ENCODE measurements around the gene RAD51B. TPM values are rescaled to one million over a fixed set of nuclear protein-coding genes. Genes with fewer than 3 reads are reported as not detected.

The RAD51B gene
- total RNA-seq, 2 donors from 2014 or later, result 31.1 to 67.3 TPM

DNA sequence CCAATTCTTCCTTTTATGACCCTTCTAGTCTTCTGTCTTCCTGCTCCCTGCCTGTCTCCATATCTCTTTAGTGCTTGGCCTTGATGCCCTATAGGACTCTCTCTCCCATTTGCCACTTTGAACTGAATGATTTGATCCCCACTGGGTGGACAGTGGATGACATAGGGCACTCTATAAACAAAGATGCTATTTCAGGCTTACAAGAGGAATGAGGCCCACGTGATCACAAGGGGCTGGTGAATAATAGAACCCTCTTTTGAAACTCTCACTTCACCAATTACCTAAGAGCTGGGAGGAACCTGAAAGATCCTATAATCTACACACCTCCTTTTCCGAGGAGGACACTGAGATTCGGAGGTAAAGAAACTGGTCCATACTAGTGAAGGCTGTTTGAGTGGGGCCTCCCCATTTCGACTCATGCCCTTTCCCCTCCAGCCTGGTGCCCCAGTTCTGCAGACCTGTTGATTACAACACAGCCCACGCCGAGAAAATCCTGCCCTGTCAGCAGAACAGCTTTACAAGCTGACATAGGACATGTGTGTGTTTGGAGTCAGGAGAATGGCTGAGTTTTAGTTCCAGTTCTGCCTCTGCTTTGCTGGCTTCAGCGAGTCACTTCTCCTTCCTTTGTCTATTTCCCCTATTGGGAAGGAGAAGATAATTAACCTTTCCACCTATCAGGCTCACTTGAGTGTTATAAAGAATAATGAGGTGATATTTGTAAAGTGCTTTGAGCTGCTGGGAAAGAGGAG, 573.0 kb downstream of the RAD51B start:
- no peak for ATAC-seq
- Mint-ChIP-seq H3K9me3 (no peaks in the 10 kb centered on the region), H3K4me1 (ENCODE audit: low read depth in 2 of 2) (peaks cover 5 to 7% of the 10 kb centered on the region in 2 donors), H3K4me3 (no peak overlapping the region), H3K27ac (peak overlapping the region in 1 of 2 donors; percentile 48), H3K36me3 (no peaks in the 10 kb centered on the region), H3K27me3 (no peaks in the 10 kb centered on the region)
- DNase-seq (ENCODE audit: low spot score), result no peak

DNA sequence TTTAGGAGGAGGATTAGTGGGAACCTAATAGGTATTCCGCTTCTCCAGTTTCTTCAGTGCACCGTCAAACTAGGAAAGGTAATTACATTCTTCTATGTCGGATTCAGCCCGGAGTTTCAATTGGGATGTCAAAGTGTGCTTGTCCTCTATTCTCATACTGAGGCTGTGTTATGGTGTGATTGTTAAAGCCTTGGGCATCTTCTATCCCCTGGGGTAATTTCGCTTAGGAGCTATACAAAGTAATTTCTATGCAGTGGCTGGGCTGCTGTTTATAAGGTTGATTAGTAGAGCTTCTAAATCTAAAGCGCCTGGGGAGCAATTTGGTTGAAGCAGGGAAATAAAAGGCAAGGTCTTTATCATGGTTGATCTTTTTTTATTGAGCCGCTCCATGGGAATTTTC, 573.7 kb downstream of the RAD51B start:
- peak overlapping the region in 1 of 2 donors; percentile 48 for H3K27ac Mint-ChIP-seq

DNA sequence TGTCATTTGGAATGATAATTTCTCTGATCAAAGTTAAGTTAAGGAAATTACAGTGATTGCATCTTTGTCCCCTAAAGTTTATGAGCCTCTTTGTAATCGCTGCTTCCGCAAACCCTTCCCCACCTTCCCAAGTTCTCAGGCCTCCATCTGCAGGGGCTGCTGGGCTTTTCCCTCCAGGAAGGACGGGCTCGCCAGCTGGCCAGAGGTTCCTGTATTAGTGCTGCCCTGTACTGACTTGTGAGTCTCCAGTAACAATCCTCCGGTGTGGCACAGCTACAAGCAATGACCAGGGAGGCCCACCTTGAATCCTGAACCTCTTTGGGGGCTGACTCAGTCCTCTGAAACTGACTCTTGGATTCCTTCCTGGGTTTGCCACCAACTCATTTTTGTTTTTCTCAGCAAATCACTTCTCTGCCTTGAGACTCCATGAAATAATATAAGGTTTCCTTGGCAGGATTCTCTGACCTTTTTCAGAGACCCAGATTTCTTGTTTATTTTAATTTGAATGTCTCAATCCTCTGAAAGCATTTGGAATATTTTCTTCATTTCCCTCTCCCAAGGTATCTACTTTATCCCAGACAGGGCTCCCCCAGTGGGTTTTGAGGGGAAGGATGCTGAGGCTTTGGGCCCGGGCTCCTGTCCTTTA, 574.7 kb downstream of the RAD51B start:
- Mint-ChIP-seq H3K4me3 (no peak overlapping the region), H3K9me3 (no peaks in the 10 kb centered on the region), H3K27me3 (no peaks in the 10 kb centered on the region), H3K4me1 (ENCODE audit: low read depth in 2 of 2) (peaks cover 5 to 7% of the 10 kb centered on the region in 2 donors), H3K27ac (peak overlapping the region in 1 of 2 donors; percentile 40), H3K36me3 (no peaks in the 10 kb centered on the region)
- ATAC-seq (no peak), DNase-seq (ENCODE audit: low spot score) (no peak)

More for the DNA sequence above, 573.7 kb downstream of the RAD51B start:
- no peak for DNase-seq (ENCODE audit: low spot score)
- peaks cover 5 to 7% of the 10 kb centered on the region in 2 donors for H3K4me1 Mint-ChIP-seq (ENCODE audit: low read depth in 2 of 2)
- no peaks in the 10 kb centered on the region for H3K36me3 Mint-ChIP-seq
- ATAC-seq, result no peak
- no peaks in the 10 kb centered on the region for H3K9me3 Mint-ChIP-seq
- H3K27me3 Mint-ChIP-seq, result no peaks in the 10 kb centered on the region
- H3K4me3 Mint-ChIP-seq, result no peak overlapping the region

DNA sequence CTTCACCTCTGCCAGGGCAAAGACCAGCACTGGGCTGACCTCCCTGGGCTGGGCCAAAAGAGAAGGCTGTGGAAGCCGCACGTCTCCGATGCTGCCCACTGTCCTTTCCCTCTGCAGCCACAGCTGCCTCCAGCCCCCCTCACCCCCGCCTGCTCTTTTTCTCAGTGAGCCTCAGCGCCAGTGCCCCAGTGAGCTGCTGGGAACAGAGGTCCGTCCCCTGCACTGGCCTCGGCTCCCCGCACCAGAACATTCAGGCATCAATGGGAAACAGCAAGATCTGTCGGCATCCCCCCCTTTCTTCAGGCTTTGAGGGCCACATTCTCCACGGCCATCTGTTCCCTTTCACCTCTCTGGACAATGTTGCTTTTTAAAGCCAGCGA, 575.2 kb downstream of the RAD51B start:
- ATAC-seq (no peak), DNase-seq (ENCODE audit: low spot score) (no peak)
- peak overlapping the region in 1 of 2 donors; percentile 40 for H3K27ac Mint-ChIP-seq
- H3K36me3 Mint-ChIP-seq, result no peaks in the 10 kb centered on the region
- H3K27me3 Mint-ChIP-seq, result no peaks in the 10 kb centered on the region
- no peaks in the 10 kb centered on the region for H3K9me3 Mint-ChIP-seq
- H3K4me3 Mint-ChIP-seq, result no peak overlapping the region
- peaks cover 5 to 7% of the 10 kb centered on the region in 2 donors for H3K4me1 Mint-ChIP-seq (ENCODE audit: low read depth in 2 of 2)

DNA sequence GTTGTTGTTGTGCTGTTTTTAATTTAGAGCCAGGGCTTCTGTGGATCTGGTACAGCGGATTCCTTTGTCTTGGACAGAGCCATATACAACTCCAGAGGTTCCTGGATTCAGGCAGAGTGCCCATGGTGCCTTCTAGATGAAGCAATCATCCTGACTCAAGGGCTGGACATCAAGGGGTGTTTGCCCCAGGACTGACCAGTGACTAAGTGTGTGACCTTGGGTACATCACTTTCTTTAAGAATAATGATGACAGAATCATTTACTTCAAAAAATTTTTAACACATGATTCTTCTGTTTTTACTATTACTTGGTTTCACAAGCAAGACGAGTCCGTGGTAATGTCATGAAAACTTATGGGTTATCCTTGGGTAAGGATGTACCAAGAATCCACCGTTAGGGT, 576.0 kb downstream of the RAD51B start:
- Mint-ChIP-seq H3K27ac (peak overlapping the region in 1 of 2 donors; percentile 35), H3K4me1 (ENCODE audit: low read depth in 2 of 2) (peaks cover 11 to 14% of the 10 kb centered on the region in 2 donors), H3K36me3 (no peaks in the 10 kb centered on the region), H3K27me3 (no peaks in the 10 kb centered on the region), H3K9me3 (no peaks in the 10 kb centered on the region), H3K4me3 (no peak overlapping the region)
- no peak for ATAC-seq
- DNase-seq (ENCODE audit: low spot score), result no peak

DNA sequence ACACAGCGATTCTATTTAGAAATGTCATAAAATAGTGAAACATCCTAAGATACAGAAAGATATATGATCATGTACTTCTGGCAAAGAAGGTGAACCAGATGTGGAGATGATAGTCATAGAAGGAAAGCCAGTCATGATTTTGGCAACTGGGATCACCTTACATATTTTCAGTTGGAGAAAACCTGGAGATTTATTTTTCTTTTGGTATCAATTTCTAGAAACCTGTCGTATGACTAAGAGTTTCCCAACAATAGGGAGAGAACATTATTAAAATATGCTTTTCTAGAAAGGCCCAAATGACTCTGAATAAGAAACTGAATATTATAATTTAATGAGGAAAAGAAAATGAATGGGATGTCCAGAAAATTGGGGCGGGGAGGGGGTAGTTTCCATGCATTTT, 576.9 kb downstream of the RAD51B start:
- H3K27me3 Mint-ChIP-seq, result no peaks in the 10 kb centered on the region
- DNase-seq (ENCODE audit: low spot score) (no peak), ATAC-seq (no peak)

DNA sequence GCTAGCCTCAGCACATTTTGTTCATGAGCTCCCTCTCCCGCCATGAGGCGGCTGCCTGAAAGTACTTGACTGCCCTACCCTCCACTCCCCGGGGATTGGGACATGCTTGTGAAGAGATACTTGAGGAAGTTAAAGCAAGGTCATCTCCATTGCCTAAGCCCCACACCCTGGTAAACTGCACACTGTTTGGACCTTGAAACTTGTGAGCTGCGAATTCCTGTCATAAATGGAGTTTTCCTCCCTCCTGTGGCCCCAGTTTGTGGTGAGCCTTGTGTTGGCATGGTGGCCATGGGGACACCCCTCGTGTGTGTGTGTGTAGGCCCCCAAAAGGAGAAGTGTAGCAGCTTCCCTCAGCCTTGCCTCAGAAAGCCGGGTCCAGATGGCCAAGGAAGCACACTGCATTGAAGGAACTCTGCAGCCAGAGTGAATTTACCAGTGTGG, 577.8 kb downstream of the RAD51B start:
- Mint-ChIP-seq H3K27ac (no peak overlapping the region), H3K36me3 (no peaks in the 10 kb centered on the region), H3K4me1 (ENCODE audit: low read depth in 2 of 2) (peaks cover 25 to 28% of the 10 kb centered on the region in 2 donors), H3K4me3 (no peak overlapping the region), H3K9me3 (peaks cover 3% of the 10 kb centered on the region), H3K27me3 (no peaks in the 10 kb centered on the region)
- no peak for ATAC-seq
- DNase-seq (ENCODE audit: low spot score), result no peak

More for the DNA sequence above, 576.9 kb downstream of the RAD51B start:
- no peak overlapping the region for H3K27ac Mint-ChIP-seq
- no peak overlapping the region for H3K4me3 Mint-ChIP-seq
- peaks cover 3% of the 10 kb centered on the region for H3K9me3 Mint-ChIP-seq
- H3K36me3 Mint-ChIP-seq, result no peaks in the 10 kb centered on the region
- peaks cover 16 to 21% of the 10 kb centered on the region in 2 donors for H3K4me1 Mint-ChIP-seq (ENCODE audit: low read depth in 2 of 2)

DNA sequence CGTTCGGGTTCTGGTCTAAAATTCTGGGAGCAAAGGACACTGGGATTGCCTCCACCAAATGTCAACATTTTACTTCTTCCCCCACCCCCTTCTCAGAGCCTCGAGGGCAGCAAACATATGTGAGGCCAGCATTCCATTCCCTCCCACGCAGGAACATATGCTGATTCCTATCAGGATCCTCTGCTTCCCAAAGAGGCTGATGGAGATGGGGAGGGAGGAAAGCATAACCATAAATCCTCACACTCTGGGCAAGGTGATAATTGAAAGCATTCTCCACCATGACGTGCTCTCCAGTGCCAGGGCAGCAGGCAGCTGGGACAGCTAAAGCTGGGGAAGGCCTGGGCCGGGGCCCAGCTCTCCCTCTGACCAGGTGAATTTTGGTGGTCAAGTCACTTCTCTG, 578.2 kb downstream of the RAD51B start:
- H3K27me3 Mint-ChIP-seq, result no peaks in the 10 kb centered on the region
- no peaks in the 10 kb centered on the region for H3K36me3 Mint-ChIP-seq
- peak overlapping the region in 1 of 2 donors; percentile 2 for H3K27ac Mint-ChIP-seq
- DNase-seq (ENCODE audit: low spot score), result no peak
- no peak for ATAC-seq
- H3K4me3 Mint-ChIP-seq, result no peak overlapping the region
- H3K9me3 Mint-ChIP-seq, result peaks cover 3% of the 10 kb centered on the region
- H3K4me1 Mint-ChIP-seq (ENCODE audit: low read depth in 2 of 2), result peaks cover 27 to 30% of the 10 kb centered on the region in 2 donors

DNA sequence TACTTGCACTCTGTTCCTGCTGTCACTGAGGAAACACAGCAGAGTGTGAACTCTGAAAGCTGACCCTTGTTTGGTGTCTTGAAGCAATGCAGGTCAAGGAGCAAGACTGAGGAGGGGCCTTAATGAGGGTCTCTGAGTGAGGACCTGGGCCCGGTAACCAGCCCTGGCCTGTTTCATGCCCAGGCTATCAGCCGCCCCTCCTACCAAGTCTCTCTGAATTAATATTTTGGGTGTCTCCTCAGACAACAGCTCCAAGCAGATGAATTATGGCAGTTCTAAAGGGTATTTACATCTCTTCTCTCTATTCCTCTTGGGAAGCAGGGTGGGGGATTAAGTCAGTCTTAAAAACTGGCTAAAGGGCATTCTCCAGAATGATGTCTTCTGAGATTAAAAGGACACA, 578.8 kb downstream of the RAD51B start:
- Mint-ChIP-seq H3K4me1 (ENCODE audit: low read depth in 2 of 2) (peaks cover 32% of the 10 kb centered on the region in 2 donors), H3K27ac (peak overlapping the region in 1 of 2 donors; percentile 2), H3K9me3 (peaks cover 3% of the 10 kb centered on the region), H3K4me3 (no peak overlapping the region), H3K27me3 (no peaks in the 10 kb centered on the region), H3K36me3 (no peaks in the 10 kb centered on the region)
- DNase-seq (ENCODE audit: low spot score) (no peak), ATAC-seq (no peak)

DNA sequence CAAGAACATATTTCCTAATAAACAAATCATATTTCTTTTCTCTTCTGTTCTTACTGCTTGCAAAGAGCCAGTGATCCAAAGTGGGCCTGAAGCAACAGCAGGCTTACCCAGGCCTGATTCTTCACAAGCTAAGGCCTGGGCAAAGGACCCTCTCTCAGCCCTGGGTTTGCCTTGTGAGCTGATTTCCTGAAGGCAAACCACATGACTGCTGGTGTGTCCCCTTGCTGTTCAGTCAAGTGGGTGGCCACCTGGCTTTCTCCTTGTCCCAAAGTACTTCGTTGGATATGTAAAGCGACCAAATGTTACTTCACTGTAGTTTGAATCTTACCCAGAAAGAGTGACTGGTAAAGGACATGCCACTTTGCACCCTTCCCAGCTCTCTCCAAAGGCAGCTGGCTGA, 580.4 kb downstream of the RAD51B start:
- Mint-ChIP-seq H3K36me3 (no peaks in the 10 kb centered on the region), H3K27ac (peak overlapping the region; percentile 80 to 91), H3K4me1 (ENCODE audit: low read depth in 2 of 2) (peaks cover 48% of the 10 kb centered on the region in 2 donors), H3K9me3 (peaks cover 3% of the 10 kb centered on the region), H3K4me3 (no peak overlapping the region), H3K27me3 (no peaks in the 10 kb centered on the region)
- DNase-seq (ENCODE audit: low spot score) (no peak), ATAC-seq (no peak)

DNA sequence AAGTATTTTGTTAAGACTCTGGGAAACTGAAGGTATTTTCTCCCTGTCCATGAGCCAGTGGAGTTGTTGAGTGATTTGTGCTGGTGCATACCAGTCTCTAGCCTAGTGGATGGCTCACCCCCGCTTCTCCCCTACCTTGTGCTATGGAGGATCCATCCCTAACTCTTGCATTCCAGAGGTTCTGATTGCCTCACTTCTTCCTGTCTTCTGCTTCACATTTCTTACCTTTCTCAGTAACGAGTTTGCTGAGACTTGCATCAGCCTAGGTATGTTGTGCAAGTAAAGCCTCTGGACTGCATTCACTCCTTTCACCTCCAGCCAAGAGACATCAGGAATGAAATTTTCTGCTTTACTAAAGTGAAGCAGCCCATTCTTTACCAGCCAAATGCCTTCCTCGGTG, 581.7 kb downstream of the RAD51B start:
- DNase-seq (ENCODE audit: low spot score) (no peak), ATAC-seq (no peak)
- H3K9me3 Mint-ChIP-seq, result peaks cover 3% of the 10 kb centered on the region
- no peaks in the 10 kb centered on the region for H3K27me3 Mint-ChIP-seq
- H3K4me3 Mint-ChIP-seq, result peak overlapping the region; percentile 67
- H3K4me1 Mint-ChIP-seq (ENCODE audit: low read depth in 2 of 2), result peaks cover 50 to 52% of the 10 kb centered on the region in 2 donors
- H3K27ac Mint-ChIP-seq, result peak overlapping the region; percentile 80 to 91
- H3K36me3 Mint-ChIP-seq, result no peaks in the 10 kb centered on the region

DNA sequence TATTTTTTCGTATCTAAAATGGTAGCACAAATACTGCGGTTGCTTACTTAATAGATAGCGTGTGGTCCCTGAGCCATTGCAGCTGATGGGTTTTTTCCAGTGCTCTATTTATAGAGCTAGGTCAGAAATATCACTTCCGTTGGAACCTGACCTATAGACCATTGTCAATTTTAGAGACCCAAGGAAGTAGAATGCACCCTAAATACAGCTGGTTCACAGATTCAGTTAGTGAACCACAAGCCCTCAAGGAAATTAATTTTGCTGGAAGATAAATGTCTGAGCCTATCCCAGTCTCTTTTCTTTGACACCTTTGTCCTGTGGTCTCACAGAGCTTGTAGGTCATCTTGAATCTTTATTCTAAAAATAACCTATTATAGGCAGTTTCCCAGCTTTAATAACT, 582.3 kb downstream of the RAD51B start:
- H3K4me3 Mint-ChIP-seq, result peak overlapping the region; percentile 67
- DNase-seq (ENCODE audit: low spot score) (peak; percentile 74), ATAC-seq (peak; percentile 73 to 77)
- H3K9me3 Mint-ChIP-seq, result peaks cover 3% of the 10 kb centered on the region
- no peaks in the 10 kb centered on the region for H3K36me3 Mint-ChIP-seq
- H3K4me1 Mint-ChIP-seq (ENCODE audit: low read depth in 2 of 2), result peaks cover 50 to 52% of the 10 kb centered on the region in 2 donors
- peak overlapping the region; percentile 80 to 91 for H3K27ac Mint-ChIP-seq
- H3K27me3 Mint-ChIP-seq, result no peaks in the 10 kb centered on the region

DNA sequence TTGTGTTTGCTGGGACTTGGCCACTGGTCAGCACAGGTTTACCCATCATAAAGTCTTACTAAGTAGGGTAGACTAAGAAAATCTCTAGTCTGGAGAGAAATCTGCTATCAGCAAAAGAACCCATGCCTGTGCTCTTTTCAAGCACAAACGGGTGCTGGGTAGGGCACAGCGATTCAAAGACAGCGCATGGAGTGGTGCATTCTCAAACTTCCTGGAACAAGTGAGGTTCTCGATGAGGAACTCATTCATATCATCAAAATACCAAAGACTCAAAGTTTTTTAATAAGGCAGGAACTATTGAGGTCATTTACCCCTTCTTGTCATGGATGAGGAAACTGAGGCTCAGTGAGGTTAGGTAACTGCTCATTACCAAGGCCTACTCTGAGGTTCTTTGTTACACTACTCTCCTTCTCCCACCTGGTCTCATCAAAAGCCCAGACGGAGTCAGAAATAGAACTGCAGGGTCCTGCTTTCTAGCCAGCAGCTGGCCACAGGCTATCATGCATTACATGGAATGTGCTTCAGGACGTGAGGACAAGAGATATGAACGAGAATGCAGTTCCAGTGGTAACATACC, 583.0 kb downstream of the RAD51B start:
- Mint-ChIP-seq H3K9me3 (peaks cover 3% of the 10 kb centered on the region), H3K27me3 (no peaks in the 10 kb centered on the region), H3K4me3 (peak overlapping the region; percentile 67), H3K27ac (peak overlapping the region; percentile 80 to 91), H3K36me3 (no peaks in the 10 kb centered on the region), H3K4me1 (ENCODE audit: low read depth in 2 of 2) (peaks cover 53 to 56% of the 10 kb centered on the region in 2 donors)
- no peak for ATAC-seq
- DNase-seq (ENCODE audit: low spot score), result no peak
